ENCODE measurements around the gene RGL4.

DNA sequence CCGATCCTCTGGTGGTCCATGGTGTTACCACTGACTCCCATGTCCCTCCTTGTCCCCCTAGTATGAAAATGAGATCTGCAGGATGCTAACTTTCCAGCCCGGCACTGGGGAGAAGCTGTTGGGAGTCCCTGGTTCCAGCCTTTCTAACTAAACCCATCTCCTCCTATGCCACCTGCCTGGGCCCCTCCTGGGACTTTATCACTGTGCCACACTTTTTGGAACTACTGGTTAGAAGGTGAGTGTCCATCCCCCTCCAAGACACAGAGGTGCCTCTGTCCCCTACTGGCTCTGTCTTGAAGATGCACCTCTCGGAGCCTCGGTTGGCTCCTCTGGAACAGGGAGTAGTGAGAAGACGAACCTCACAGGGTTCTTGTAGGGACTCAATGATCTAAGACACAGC is at the start of gene RGL4:
- TF ChIP-seq, protein P1, sequence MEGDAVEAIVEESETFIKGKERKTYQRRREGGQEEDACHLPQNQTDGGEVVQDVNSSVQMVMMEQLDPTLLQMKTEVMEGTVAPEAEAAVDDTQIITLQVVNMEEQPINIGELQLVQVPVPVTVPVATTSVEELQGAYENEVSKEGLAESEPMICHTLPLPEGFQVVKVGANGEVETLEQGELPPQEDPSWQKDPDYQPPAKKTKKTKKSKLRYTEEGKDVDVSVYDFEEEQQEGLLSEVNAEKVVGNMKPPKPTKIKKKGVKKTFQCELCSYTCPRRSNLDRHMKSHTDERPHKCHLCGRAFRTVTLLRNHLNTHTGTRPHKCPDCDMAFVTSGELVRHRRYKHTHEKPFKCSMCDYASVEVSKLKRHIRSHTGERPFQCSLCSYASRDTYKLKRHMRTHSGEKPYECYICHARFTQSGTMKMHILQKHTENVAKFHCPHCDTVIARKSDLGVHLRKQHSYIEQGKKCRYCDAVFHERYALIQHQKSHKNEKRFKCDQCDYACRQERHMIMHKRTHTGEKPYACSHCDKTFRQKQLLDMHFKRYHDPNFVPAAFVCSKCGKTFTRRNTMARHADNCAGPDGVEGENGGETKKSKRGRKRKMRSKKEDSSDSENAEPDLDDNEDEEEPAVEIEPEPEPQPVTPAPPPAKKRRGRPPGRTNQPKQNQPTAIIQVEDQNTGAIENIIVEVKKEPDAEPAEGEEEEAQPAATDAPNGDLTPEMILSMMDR (IDR thresholded peaks at IDR 0.05 in 4 of 5, conservative IDR thresholded peaks at IDR 0.05 in 1 of 5) = no peak
- no peak for TF ChIP-seq POLR2A (IDR thresholded peaks at IDR 0.05)
